Middle frontal gyrus (tissue), 1 donor: ENCODE measurements around the gene RAB4A.
"Not testable (repeated sequence)": the region's sequence is repeated elsewhere in the genome, so short reads cannot be mapped to it uniquely, and the experiment has no call there.

Source experiments
- DNase-seq: peaks from one replicate; pipeline ENCODE4 v3.0.0-alpha.2; 2015; ENCODE audit warnings: low spot score; ENCODE audit errors: extremely low spot score

The RAB4A gene

DNA sequence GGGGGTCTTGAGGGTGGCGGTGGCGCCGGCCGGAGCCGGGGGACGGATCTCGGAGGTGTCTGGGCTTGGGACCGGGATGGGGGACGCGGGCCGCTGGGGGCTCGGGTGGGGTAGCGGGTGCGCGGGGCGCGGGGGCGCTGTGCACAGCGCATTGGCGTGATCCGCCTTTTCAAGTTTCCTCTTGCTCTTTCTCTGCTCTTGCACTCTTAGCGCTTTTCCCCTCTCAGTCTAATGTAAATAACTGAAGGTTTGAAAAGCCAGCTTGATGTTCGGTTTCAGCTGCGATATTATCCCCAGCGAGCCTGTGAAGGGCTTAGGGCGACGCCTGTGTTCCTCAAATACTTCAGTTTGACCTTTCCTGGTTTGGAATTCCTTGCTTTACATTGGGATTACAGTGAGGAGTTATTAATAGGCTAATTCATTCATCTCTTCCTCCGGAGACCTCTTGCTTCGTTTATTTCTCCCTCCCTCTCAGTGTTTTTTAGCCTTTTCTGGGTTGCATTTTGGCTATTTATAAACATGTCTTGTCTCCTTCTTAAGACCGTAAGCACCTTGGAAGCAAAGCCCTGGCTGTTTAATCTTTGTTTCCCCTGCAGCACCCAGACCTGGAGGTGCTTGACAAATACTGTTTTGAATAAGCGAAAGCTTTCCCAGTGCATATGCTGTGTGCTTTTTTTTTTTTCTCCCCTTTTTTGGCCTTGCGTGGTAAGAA, 693 bp downstream of the RAB4A start:
- no peak for DNase-seq

DNA sequence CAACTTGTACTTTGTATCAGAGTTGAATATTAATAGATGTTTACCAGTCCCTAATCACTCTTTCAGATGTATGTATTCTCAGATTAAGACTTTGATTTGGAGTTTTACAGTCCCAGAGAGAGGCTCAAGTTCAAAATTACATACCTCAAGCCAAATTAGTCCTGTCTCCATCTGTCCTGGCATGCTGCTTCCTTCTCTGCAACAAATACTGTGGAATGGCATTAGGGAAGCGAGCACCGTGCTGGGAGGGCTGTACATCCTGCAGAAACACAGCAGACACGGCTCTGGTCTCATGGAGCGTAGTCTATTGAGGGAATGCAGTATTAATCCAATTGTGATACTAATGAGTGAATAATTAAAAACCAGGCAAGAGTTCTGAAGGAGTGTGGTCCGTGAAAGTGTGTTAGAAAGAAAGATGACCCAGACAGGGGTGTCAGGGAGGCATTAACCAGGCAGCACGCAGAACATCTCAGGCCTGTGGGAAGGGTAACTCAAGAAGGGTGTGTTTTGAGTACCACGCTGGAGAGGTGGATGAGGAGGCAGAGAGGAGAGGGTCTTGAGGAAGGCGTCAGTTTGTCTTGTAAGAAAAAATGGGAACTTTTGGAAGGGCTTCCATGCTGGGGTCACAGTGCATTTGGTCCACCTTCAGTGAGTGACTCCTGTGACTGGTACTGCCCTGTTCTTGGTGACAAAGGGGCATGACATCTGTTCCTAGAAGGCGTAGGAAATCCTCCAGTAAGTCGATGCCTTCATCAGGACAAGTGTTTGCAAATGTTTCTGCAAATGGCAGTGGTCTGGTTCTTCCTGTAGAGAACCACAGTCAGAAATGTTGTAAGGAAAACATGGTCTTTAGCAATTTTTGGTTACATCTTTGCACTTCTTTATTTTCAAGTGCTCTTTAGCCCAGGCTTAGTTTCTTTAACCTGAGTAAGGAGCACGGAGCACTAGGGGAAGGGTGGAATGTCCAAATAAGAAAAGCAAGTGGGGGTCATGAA, 1.6 kb downstream of the RAB4A start:
- no peak for DNase-seq

DNA sequence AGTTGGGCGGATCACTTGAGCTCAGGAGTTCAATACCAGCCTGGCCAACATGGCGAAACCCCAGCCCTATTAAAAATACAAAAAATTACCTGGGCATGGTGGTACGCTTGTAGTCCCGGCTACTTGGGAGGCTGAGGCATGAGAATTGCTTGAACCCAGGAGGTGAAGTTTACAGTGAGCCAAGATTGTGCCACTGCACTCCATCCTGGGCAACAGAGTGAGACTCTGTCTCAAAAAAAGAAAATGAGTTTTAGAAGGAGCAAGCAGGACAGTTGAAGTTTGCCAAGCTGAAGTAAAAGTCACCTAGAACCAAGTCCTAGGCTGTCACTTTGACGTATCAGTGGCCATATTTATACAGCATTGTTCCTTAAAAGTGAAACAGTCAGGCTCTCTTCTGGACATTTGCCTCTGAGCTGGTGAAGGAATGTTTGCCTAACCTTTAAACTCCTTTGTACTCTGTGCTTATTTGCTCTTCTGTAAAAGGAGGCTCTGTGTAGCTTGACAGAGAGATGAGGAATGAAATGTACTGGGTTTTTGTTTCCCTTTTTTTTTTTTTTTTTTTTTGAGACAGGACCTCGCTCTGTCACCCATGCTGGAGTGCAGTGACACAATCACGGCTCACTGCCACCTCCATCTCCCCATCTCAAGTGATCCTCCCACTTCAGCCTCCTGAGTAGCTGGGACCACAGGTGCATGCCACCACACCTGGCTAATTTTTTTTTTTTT, 2.8 kb downstream of the RAB4A start:
- DNase-seq, result no peak

DNA sequence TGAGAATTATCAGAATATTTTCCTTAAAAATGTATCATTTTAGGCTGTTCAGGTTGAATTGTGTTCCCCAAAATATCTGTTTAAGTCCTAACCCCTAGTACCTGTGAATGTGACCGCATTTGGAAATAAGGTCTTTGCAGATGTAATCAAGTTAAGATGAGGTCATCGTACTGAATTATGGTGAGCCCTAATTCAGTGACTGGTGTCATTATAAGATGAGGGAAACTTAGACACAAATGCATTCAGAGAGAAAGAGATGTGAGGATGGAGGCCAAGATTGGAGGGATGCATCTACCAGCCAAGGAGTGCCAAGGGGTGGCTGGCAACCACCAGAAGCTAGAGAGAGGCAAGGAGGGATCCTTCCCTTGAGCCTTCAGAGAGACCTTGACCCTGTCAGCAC, 4.1 kb downstream of the RAB4A start:
- no peak for DNase-seq

DNA sequence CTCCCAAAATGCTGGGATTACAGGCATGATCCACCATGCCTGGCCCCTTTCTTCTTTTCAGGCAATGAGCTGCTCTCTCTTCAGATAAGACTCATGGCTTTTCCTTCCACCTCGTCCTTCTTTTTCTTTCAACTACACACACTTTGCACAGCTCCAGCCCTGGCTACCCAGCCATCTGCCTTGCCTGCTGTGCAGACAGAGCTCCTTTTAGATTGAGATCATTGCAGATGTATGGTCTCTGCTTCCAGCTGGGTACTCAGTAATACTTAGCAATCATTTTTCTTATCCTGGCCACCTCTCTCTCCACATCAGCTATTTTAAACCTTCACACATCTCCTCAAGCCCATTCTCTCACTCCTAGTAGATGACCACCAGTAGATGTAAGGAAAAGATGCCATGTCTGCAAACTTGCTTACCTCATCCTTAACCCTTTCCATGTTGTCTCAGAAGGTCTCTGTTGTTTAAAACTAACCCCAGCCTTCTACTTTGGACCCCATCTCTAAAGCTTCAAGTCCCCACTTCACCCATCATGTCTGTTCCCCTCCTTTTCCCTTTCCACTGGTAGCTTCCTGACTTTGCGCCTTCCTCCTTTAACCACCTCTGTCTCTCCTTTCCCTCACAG, 7.3 kb downstream of the RAB4A start:
- DNase-seq, result no peak

DNA sequence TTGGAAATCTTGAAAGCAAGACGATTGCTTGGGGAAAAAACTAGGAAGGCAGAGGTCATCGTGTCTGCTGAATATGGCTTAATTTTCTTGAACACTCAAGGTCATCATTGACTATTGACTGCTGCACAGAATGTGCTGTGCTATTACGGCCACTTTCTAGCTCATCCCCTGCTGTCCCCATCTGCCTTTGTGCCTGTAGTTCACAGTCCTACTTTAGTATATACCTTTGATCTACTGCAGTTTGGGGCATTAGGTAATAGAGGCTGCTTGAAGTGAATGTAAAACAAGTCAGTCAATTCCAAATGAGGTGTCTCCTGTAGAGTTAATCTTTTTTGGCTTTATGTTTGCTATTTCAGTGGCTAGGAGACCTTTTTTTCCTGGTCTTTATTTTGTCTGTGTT, 8.3 kb downstream of the RAB4A start:
- no peak for DNase-seq

DNA sequence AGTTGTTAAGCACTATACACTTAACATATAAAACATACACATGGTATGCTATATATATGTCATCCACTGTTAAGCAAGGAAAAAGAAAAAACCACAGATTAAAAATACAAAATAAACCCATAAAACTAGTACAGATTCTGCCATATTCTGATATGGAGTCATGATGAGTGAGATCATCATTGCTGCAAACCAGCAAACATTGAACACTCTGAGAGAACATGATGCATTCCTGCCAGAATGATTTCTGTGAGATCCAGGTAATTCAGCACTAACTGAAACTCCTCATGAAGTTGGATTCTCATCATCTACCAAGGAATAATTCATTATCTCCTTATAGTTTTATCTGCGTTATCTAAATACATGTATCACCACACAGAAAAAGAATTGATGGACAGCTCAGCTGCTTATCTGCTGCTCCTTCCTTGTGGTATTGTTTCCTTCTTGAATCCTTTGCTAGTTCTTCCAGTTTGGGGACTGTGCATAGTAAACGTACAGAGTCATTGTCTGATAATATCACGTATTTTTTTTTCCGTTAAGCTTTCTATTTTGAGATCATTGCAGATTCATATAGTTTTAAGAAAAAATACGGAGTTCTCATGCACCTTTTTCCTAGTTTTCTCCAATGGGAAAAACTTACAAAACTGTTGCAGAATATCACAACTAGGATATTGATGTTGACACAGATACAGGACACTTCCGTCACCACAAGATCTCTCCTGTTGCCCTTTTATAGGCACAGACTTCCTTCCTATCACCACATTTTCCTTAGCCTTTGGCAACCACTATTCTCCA, 9.3 kb downstream of the RAB4A start:
- no peak for DNase-seq

DNA sequence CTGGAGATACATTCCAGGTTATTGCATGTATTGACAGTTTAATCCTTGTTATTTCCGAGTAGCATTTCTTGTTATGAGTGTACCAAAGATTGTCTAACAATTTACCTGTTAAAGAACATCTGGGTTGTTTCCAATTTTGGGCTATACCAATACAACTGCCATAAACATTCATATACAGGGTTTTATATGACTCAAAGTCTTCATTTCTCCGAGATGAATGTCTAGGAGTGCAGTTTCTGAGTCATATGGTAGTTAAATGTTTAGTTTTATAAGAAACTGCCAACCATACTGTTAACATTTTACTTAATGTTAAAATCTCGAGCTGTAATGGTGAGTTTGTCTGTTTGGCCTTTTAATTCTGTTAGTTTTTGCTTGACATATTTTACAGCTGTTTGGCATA, 10.0 kb downstream of the RAB4A start:
- DNase-seq, result no peak

DNA sequence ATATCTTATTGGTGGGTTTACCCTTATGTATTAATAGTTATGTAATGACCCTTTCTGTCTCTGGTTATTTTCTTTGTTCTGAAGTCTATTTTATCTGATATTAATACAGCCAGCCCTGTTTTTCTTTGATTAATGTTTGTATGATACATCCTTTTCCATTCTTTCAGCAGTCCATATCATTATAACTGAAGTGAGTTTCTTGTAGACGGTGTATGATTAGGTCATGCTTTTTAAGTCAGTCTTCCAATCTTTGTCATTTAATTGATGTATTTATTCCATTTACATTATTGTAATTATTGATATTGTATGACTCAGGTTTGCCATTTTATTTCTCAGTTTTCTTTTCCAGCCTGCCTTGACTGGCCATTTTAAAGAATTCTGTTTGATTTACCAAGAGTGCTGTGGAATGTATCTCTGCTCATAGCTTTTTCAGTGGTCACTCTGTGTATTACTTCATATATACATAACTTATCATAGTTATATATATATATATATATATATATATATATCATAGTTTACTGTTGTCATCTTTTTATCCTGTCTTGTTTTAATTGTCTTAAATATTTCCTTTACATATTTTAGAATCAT, 10.5 kb downstream of the RAB4A start:
- no peak for DNase-seq

DNA sequence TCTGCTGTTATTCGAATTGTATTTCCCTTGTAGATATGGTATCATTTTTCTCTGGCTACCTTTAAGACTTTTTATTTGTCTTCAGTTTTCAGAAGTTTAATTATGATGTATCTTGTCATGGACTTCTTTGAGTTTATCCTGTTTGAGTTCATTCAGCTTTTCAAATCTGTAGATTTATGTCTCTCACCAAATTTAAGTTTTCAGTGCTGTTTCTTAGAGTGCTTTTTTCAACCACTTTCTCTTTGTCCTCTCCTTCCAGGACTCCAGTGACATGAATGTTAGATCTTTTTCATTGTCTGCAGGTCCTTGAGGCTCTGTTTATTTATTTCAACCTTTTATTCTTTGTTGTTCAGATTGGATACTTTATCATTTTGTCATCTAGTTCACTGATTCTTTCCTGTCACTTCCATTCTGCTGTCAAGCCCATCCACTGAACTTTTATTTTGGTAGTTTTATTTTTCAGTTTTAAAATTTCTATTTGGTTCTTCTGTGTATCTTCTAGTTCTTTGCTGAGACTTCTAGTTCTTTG, 11.4 kb downstream of the RAB4A start:
- no peak for DNase-seq

DNA sequence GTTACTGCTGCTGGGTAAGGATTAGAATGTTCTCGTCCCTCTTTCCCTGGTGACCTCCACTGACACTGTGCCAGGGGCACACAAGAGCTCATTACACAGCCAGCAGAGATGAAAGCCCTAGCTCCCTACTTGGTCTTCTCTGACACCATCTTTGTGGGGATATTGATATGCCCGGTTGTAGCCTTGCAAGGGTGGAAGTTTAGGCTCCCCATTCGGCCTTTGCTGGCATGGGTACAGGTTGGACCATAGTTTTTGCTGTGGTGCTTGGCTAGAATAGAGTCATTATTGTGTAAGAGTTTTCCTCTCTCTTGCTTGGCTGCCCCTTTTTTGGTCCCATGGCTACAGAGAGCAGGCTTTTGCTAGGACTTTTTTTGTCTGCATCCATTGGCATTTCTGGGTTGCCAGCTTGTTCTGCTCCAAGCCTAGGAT, 12.3 kb downstream of the RAB4A start:
- DNase-seq, result no peak

DNA sequence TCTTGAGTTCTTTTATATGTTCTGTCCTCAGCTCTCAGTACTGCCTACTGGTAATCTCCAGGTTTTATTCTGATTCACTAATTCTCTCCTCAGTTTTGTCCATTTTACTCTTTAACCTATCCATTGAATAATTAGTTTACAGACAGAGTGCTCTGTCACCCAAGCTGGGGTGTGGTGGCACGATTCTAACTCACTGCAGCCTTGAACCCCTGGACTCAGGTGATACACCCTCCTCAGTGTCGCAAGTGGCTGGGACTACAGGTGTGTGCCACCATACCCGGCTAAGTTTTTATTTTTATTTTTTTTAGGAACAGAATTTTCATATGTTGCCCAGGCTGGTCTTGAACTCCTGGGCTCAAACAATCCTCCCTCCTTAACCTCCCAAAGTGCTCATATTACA, 14.0 kb downstream of the RAB4A start:
- no peak for DNase-seq

DNA sequence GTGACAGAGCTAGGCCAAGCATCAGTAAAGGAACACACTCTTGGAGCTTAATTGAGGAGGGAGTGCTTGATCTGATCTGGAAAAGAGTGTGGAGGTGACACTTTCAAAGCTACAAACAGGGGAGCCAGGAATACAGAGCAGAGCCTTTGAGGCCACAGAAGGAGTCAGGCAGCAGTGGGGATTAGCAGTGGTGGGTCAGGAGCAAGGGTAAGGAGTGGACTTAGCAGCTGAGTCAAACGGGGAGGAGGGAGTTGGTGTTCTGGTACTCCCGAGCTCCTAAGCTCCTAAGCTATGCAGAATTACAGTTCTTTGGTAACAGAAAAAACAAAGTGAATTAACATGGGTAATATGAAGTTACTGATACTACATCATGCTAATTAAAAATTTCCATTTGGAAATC, 14.5 kb downstream of the RAB4A start:
- DNase-seq, result no peak

DNA sequence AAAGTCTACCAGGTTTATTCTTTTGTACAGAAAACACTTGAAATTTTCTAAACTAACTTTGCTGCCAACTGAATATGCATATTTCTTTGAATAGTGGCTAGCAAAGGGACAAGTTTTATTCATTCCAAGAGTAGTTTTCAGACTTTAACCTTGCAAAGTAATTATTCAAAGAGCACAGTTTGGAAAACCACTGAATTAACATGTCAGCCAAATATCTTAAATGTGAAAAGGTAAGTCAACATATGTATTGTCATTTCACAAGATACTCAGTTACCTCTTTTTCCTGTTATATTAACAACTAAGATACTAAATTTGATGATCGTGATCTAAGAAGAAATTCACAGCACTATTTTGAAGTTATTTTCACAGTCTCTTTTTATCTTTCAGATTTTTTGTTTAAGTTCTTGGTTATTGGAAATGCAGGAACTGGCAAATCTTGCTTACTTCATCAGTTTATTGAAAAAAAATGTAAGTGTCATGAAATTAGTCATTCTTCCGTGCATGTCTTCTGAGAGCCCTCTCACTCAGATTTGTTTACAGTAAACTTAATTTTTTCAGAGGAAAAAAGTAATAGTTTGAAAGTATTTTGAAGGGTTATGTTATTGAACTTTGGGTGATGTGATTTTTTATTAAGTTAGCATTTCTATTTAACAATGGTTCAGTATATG, 15.3 kb downstream of the RAB4A start:
- DNase-seq, result no peak

DNA sequence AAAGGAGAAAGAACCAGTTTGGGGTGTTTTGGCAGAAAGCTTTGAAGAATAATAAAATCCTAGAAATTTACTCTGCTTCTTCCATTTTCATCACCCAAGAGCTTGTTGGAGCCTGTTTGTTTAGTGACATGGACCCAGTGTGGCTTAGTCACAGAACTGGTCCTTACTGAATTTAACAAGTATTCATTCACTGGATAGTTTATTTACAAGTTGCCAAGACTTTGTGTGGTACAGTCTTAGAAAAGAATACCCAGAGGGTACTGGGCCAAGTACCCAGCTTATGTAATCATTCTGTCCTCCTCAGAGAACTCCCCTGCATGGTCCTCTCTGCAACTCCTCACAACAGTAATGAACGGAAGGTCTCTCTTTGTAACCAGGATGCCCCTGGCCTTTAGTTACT, 16.4 kb downstream of the RAB4A start:
- DNase-seq, result no peak

DNA sequence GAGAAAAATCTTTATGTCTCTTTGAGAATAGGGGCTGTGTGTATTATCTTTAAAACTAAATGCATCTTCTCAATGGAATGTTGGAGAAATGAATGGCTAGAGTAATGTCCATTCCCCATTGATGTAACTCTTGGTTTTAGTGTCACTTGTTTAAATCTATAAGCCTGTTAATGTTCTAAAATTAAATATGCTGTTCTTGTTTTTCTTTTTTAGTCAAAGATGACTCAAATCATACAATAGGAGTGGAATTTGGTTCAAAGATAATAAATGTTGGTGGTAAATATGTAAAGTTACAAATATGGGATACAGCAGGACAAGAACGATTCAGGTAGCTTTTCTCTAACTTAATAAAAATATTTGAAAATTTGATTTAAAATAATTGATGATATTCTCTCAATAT, 17.6 kb downstream of the RAB4A start:
- no peak for DNase-seq

DNA sequence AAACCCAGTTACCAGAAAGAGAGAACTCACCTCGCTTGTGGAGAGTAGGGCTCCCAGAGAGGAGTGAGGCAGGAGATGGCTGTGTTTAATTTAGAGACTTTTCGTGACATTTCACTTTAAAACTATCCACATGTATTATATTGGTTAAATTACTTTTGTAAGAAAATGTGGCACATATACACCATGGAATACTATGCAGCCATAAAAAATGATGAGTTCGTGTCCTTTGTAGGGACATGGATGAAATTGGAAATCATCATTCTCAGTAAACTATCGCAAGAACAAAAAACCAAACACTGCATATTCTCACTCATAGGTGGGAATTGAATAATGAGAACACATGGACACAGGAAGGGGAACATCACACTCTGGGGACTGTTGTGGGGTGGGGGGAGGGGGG, 20.8 kb downstream of the RAB4A start:
- DNase-seq, result not testable (repeated sequence)

DNA sequence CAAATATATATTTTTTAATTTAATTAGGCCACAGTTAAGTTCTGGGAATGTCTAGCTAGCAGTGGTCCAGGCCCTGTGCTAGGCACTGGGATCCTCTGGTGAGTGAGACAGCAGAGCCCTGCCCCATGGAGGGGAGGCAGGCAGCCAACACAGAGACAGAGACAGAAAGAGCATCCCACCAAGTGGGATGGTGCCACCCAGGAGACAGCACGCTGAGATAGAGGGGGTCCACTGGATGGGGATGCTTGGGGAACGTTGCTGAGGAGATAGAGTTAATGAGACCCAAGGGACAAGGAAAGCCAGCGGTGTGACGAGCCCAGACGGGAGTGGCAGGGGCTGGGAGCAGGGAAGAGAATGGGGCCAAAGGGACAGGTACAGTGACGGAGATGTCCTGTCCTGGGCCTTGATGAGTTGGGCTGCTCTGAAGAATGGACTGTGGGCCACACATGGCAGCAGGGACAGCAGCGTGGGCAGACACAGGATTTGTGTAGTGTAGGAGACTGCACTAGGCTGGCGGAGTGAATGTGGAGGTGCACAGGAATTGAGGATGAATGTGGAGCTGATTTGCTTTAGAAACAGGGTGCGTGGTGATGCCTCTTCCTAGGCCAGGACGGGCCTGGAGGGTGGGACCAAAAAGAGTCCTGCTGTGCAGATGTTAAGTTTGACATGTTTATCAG, 22.8 kb downstream of the RAB4A start:
- DNase-seq, result no peak

DNA sequence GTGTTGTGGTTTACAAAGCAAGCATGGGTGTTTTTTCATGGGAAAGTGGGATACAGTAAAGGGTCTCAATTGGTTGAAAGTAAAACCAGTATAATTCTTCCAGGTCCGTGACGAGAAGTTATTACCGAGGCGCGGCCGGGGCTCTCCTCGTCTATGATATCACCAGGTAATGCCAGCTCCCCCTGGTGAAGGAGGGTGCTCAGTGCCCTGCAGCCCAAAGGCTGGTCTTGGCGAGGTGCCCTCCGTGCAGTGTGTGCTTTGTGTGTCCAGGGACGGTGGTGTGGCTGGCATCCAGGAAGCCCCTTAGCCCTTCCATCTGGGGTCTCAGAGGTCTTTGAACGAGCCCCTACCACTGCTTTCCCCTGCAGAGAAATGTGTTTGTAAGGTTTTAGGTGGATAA, 24.8 kb downstream of the RAB4A start:
- no peak for DNase-seq
